Measurements from ENCODE around the gene LRRC42.

LRRC42 gene, protein sequence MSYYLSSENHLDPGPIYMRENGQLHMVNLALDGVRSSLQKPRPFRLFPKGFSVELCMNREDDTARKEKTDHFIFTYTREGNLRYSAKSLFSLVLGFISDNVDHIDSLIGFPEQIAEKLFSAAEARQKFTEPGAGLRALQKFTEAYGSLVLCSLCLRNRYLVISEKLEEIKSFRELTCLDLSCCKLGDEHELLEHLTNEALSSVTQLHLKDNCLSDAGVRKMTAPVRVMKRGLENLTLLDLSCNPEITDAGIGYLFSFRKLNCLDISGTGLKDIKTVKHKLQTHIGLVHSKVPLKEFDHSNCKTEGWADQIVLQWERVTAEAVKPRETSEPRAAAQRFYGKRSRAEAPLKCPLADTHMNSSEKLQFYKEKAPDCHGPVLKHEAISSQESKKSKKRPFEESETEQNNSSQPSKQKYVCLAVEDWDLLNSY

DNA sequence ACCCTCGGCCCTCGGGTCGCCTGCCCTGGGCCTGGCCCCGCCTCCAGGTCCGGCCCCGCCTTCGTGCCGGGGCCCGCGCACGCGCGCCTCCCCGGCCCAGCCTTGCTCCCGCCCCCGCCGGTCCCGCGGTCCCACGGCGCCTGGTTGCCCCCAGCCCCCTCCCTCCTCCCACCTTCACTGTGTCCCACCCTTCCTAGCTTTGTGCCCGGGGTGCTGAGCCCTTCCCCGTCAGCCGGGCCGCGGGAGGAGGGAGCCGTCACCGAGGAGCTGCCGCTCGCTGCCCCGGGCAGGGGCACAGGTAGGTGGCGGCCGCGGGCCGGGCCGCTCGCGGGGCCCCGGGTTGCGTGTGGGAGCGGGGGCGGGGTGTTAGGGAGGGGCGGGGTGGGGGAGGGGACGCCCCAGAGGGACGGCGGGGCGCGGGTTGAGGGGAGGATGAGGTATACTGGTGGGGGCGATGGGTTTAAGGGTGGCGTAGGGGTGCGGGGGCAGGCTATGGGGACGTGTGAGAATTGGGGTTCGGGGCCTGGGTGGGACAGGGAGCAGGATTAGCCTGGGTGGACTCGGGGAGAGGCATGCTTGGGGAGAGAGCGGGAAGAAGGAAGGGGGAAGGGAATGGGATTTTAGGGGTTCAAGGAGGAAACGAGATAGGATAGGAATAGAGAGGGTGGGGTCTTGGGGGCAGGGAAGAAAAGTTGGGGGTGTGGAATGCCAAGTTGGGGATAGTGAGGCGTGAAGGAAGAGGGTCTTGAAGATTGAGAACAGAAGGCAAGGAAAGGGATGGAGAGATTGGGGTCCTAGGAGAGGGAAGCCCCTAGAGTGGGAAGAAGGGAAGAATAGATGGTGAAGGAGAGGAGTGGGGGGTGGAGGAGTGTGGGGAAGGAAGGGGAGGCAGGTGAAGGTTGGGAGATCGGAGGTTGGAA lies at the start of gene LRRC42:
TSS of gene LRRC42 (plus strand) at position 99 of the 920 bp plus-strand sequence. CDS start 5,650 bp downstream, outside the sequence.
- DNase-seq (ENCODE audit: low read depth in 1 of 2, low spot score in 1 of 2): no peak

DNA sequence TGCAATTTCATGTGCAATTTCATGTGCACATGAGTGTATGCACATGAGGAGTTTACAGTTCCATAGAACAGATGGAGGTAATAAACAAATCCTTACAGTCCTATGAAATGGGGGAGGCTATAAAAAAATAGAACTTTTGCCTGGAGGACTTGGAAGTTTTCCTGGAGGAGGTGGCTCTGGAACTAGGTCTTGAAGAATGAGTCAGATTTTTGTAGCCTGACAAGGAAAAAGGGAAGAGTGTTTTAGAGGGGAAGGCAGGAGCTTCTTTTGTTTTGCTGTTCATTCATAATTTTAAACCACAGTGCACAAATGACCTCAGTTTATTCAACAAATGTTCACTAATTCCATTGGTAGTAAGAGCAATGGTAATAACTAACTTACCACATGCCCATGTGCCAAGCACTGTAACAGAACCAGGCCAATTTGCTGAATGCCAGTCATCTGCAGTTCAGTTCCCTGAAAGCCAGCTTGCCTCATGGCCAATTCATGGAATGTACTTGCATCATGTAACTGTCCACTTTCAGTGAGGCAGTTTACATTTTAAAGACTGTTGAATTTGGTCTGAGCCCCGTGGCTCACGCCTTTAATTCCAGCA lies 49.4 kb upstream of the LRRC42 start:
- no peak for DNase-seq (ENCODE audit: low read depth in 1 of 2, low spot score in 1 of 2)

DNA sequence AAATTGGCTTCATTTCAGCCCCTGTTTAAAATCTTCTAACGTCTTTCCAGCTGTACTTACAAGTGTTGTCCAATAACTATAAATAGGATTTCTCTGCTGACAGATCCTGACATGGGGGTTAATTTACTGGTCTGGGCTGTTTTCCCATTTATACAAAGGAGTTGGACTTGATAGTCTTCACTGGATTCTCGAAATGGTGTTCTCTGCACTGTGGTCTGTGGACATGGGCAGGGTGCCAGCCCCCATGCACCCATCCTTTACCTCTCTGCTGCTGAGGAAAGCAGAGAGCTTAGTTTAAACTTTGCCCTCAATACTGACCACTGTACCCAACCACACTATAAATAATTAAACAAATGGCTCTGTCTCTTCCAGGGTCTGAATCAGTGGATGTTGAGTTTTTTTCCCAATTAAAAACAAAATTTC lies 46.9 kb upstream of the LRRC42 start:
- DNase-seq (ENCODE audit: low read depth in 1 of 2, low spot score in 1 of 2): no peak

DNA sequence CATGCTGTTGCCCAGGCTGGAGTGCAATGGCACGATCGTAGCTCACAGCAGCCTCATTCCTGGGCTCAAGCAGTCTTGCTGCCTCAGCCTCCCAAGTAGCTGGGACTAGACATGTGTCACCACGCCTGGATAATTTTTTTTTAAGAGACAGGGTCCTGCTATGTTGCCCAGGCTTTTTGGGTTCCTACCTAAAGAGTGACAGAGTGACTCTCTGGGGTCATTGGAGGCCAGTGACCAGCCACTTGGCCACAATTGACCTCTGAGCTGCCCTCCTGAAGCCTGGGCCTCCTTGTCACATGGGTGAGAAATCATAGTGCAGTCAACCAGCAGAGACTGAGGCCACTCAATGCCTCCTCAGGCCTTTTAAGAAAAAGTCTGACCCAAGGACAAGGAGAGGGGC lies 46.4 kb upstream of the LRRC42 start:
- DNase-seq (ENCODE audit: low read depth in 1 of 2, low spot score in 1 of 2): no peak

DNA sequence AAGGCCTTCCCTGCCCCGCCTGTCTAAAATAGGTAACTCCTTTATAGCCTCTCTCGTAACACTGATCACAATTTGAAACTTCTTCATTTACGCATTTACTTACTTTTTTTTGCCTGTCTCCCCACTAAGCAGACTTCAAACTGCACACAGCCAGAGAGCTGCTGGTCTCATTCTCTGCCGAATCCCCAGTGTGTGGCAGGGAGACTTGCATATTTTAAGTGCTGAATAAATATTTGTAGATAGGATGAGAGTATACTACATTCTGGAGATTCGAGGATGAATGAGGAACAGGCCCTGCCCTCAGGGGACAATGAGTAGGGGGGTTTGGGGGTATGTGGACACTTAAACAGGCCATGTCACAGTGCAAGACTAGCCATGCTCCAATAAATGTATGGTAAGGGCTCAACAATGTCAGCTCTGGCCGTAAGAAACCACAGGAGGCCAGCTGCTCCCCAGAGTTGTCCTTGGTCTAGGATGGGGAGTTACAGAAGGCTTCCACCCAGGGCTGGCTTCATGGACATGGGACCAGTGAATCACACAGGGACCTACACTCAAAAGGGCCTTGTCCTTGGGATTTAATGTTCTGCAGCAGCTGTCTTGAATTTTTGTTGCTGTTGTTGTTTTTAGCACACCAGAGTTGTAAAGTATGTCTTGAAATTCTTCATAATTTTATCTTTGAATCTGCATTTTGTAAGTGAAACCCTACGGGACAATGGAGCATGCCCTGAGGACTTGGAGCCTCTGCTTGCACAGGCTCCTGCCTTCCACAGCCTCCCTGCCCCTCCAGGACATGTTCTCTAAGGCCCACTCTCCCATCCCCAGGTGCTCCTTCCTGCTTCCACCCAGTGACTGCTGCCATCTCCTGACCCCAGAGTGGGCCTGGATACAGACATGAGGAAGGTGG lies 43.7 kb upstream of the LRRC42 start:
- no peak for DNase-seq (ENCODE audit: low read depth in 1 of 2, low spot score in 1 of 2)

DNA sequence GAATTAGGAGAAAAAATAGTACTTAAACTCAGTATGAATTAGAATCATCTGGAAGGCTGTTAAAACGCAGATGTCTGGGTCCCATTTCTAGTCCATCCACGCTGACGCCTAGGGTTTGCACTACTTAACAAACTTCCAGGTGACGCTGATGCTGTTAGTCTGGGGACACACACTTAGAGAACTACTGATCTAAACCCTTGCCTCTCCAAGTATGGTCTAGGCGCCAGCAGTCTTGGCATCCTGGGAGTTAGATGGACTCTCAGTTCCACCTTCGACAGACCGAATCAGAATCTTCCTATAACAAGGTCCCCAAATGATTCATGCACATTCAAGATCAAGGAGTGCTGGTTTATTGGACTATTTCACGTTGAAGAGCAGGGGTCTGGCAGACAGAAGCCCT lies 40.6 kb upstream of the LRRC42 start:
- DNase-seq (ENCODE audit: low read depth in 1 of 2, low spot score in 1 of 2): no peak

DNA sequence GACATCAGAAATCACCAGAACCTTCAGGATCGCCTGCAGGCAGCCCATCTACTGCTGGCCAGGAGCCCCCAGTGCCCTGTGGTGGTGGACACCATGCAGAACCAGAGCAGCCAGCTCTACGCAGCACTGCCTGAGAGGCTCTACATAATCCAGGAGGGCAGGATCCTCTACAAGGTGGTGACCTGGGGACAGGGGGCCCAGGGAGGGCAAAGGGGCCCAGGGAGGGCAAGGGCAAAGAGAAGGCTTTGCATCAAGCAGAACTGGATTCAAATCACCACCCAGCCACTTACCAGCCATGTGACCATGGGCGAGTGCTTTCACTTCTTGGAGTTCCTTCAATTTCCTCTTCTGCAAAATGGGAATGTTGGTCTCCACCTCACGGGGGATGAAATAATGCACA lies 40.0 kb upstream of the LRRC42 start:
- no peak for DNase-seq (ENCODE audit: low read depth in 1 of 2, low spot score in 1 of 2)

DNA sequence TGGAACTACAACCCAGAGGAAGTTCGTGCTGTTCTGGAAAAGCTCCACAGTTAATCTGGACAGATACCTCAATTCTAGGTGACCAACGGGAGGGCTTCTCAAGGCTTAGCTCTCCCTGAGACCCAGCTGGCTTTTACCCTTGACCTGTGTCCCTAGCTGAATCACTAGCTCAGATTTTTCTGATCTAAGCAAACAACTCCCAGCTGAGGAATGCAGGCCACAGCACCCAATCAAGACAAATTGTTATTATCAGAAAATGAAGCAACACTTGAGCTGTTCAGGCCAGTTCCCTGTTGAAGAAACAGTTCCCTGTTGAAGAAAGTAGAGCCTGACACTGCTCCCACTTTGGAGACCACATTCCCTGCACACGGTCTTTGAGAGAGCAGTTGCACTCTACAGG lies 36.2 kb upstream of the LRRC42 start:
- no peak for DNase-seq (ENCODE audit: low read depth in 1 of 2, low spot score in 1 of 2)

DNA sequence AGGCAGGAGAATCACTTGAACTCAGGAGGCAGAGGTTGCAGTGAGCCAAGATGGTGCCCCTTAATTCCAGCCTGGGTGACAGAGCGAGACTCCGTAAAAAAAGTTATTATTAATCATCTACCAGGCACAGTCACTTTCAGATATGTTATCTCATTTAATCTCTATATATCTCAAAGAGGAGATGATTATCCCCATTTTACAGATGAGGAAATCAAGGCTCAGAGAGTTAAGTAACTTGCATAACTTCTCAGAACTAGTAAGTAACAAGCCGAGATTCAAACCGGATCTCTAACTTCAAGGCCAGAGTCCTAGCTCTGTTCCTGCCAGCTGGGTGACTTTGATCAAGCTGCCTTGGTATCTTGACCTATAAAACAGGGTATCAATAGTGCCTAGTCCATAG lies 34.7 kb upstream of the LRRC42 start:
- no peak for DNase-seq (ENCODE audit: low read depth in 1 of 2, low spot score in 1 of 2)

DNA sequence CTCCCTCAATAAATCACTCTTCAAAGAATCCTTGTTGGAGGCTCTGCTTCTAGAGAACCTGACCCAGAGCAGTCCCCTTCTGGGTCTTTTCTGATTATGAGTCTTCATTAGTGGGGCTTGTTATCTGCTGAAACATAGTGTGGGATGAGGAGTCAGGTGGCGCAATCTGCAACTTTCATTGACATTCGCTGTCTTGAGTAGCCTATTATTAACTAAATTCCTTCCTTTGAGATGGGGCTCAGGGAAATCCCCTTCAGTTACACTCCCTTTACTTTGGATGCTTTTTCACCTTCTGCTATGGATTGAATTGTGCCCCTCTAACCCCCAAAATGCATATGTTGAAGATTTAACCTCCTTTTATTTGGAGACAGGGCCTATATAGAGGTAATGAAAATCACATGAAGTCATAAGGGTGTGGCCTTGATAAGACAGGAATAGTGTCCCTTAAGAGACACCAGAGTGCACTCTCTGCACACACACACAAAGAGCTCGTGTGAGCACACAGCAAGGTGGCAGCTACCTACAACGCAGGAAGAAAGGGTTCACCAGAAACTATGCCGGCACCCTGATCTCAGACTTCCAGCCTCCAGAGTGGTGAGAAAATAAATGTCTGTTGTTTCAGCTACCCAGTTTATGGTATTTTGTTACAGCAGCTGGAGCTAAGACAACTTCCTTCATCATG lies 32.7 kb upstream of the LRRC42 start:
- no peak for DNase-seq (ENCODE audit: low read depth in 1 of 2, low spot score in 1 of 2)

DNA sequence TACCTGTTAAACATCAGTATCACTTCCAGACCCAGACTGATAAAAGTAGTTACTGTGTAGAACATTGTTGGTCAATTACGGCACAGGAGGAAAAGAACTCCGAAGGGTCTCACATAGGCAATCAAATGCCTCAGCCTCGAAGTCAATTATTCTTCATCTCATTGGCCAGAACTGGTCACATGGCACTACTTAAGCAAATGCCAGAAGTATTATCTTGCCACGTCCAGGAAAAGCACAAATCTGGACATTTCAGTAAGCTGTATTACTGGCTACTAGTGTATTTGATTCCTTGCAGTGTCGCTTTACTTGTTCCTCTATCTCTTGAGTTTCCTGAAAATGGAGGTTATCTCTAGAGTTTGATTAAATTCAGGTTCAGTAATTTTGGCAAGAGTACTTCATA lies 27.8 kb upstream of the LRRC42 start:
- DNase-seq (ENCODE audit: low read depth in 1 of 2, low spot score in 1 of 2): no peak

DNA sequence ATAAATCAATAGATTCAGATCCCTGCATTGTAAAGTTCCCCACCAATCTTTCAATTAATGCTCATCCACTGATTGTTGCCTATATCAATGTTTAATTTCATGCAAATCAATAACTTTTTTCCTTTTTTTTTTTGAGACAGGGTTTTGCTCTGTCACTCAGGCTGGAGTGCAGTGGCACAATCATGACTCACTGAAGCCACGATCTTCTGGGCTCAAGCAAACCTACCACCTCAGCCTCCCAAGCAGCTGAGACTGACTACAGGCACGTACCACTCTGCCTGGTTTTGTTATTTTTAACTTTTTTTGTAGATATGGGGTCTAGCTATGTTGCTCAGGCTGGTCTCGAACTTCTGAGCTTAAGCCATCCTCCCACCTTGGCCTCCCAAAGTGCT lies 26.5 kb upstream of the LRRC42 start:
- no peak for DNase-seq (ENCODE audit: low read depth in 1 of 2, low spot score in 1 of 2)

DNA sequence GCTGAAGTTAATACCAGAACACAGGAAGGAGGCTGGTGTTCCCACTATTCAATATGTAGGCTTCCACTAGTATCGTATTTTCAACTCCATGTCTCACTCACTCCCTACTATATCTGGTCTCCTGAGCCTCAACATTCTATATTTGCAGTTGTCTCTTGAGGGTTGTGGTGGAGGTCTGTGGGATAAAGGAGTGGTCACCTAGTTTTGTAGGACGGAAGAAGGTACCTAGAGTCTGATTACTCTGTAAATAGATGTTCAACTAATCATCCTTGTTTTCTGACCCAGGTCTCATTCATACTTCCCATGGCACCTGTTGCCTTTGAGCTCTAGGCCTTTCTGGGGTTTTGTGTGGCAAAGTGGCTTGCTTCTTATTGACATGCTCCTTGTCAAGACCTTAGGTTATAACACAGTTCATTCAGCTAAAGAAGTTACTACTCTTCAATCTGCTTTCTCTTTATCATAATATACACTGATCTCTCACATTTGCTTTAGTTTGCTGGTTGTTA lies 18.7 kb upstream of the LRRC42 start:
- no peak for DNase-seq (ENCODE audit: low read depth in 1 of 2, low spot score in 1 of 2)

DNA sequence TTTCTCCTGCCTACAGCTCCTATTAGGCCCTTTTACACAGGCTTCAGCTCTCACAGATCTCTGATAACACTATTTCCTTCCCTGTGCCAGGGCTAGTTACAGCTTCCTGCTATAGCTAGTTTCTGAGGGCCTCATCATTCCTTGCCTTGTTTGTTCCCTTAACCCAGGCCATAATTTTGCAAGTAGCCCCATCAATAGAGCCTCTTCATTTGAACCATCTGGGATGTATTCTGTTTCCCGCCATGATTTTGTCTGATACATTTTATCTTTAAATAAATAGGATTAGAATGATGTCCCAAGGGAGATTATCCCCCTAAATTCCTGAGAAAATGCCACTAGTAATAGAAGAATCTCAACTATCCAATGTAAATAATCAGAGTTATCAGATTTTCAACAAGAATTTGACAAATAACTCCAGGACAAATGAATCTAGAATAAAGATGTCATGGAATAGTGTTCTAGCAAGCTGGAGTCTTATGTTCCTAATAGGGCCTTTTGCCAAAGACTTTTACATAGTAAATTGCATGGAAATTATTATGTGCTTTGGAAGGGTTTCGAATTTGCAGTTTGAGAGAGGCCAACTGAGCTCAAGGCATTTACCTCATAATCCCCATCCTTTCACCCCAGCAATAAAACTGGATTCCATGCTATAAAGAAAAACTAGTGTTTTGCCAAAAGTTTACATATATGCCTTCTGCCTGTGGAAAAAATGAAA lies 16.7 kb upstream of the LRRC42 start:
- no peak for DNase-seq (ENCODE audit: low read depth in 1 of 2, low spot score in 1 of 2)

DNA sequence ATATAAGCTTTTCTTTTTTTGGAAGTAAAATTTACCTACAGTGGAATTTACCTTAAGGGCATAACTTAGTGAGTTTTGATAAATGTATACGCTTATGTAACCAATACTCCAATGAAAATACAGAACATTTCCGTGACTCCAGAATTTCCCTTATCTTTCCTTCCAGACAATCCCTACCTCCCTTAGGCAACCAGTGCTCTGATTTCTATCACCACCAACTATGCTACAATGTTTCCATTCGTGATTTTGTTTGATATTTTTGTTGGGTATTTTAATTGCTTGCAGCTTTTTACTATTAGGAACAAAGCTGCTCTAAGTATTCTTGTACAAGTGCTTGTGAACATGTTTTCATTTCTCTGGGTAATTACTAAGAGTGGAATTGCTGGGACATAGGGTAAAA lies 15.2 kb upstream of the LRRC42 start:
- DNase-seq (ENCODE audit: low read depth in 1 of 2, low spot score in 1 of 2): no peak

DNA sequence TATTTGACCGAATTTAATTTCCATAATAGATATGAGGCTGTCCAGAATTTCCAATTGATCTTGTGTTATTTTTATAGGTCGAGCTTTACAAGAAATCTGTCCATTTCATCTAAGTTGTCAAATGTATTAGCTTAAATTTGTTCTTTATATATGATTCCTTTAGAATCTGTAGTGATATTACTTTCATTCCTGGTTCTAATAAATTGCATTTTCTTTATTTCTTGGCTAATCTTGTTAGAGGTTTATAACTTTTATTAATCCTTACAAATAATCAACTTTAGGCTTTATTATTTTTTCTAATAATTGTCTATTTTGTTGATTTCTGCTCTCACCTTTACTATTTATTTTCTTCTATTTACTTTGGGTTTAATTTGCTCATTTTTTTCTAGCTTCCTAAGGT lies 14.6 kb upstream of the LRRC42 start:
- DNase-seq (ENCODE audit: low read depth in 1 of 2, low spot score in 1 of 2): no peak

DNA sequence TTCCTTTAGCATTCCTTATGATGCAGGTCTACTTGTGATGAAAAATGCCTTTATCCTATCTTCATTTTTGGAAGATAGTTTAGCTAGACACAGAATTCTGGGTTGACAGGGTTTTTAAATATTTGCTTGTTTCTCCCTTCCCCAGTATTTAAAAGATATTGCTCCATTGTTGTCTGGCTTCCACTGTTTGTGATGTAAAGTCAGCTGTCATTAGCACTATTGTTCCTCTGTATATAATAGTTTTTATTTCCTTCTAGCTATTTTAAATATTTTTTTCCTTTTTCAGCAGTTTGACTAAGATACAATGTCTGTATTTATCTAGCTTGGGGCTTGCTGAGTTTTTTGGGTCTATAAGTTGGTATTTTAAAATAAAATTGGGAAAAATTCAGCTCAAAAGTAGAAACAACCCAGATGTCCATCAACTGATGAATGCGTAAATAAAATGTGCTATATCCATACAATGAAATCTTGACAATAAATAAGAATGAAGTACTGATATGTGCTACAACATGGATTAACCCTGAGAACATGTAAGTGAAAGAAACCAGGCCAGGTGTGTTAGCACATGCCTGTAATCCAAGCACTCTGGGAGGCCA lies 11.9 kb upstream of the LRRC42 start:
- DNase-seq (ENCODE audit: low read depth in 1 of 2, low spot score in 1 of 2): no peak

DNA sequence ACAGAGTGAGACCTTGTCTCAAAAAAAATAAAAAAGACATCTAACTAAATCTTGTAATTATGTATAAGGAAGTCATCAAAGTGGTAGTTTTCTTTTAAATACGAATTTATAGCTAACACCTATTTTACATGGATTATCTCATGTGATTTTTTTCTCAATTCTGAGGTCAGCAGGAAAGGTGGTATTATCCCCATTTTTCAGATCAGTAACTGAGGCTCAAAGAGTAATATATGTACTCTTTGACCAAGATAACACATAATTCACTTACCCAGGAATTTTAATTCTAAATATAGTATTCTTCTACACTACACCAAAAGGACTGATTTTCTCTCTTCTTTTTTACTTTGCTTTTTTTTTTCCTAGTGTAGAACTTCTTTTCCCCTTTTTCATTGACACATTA lies 9.7 kb upstream of the LRRC42 start:
- no peak for DNase-seq (ENCODE audit: low read depth in 1 of 2, low spot score in 1 of 2)

All from activated T-helper 1 cell treated with anti-CD3 and anti-CD28 coated beads, Interleukin-2, amount 50 U/mL, for 16 hours (primary cell).